Measurements from ENCODE around the gene AQR. TPM values are rescaled to one million over a fixed set of nuclear protein-coding genes. Genes with fewer than 3 reads are reported as not detected.

Gene AQR
- total RNA-seq, 1 experiment from 2014 or later: 26.1 TPM

- no peak for TF ChIP-seq EZH2 (IDR thresholded peaks at IDR 0.05; ENCODE audit: low read length, unreplicated experiment)
- no peak for TF ChIP-seq EZH2phosphoT487 (IDR thresholded peaks at IDR 0.05; ENCODE audit: borderline replicate concordance, low read length)
- TF ChIP-seq CTCF (conservative IDR thresholded peaks at IDR 0.05; ENCODE audit: low read depth, low read length): no peak
- H3K4me2 ChIP-seq (ENCODE audit: low read length): no peak overlapping the region
- no peaks in the 10 kb centered on the region for H4K20me1 ChIP-seq (ENCODE audit: low read length)
- H3K9ac ChIP-seq (ENCODE audit: low read length): no peak overlapping the region
- no peaks in the 10 kb centered on the region for H3K9me2 ChIP-seq (replicated peaks; ENCODE audit: low read length)
- intact Hi-C loops (cut with micrococcal nuclease): loop anchor here (10.0 kb wide), 1 partner anchor 101 kb away; no protein-coding TSS in a partner anchor
- ChIA-PET CTCF (no interaction called here), POLR2A (ENCODE audit: unreplicated experiment) (no interaction called here)
- DNase-seq (no peak), ATAC-seq (no peak)
- H3K4me1 ChIP-seq (ENCODE audit: insufficient read depth, low read length): no peaks in the 10 kb centered on the region
- H3F3A ChIP-seq (ENCODE audit: low read length, unreplicated experiment): no peaks in the 10 kb centered on the region
- no peaks in the 10 kb centered on the region for H3K79me2 ChIP-seq (ENCODE audit: low read length)
- no peak overlapping the region for H2AFZ ChIP-seq (ENCODE audit: low read length)
- BruUV-seq (replicated peaks): no TSS peak
- H3K27me3 ChIP-seq (ENCODE audit: low read length): no peaks in the 10 kb centered on the region
- no peak overlapping the region for H3K27ac ChIP-seq (ENCODE audit: low read length)
- H3K36me3 ChIP-seq (ENCODE audit: low read depth, low read length): no peaks in the 10 kb centered on the region
- H3K4me3 ChIP-seq (ENCODE audit: low read length): no peak overlapping the region
- H3K9me3 ChIP-seq (ENCODE audit: low read length): no peaks in the 10 kb centered on the region
Measured at GRCh38 chr15:34804113-34804512, 165.4 kb downstream of the AQR start.

GRCh38 chr15:34802803-34803750 lies 166.5 kb downstream of the AQR start:
- H3K4me2 ChIP-seq (ENCODE audit: low read length): no peak overlapping the region
- no TSS peak for BruUV-seq (replicated peaks)
- H2AFZ ChIP-seq (ENCODE audit: low read length): no peak overlapping the region
- H3K9me3 ChIP-seq (ENCODE audit: low read length): no peaks in the 10 kb centered on the region
- intact Hi-C loops (cut with micrococcal nuclease): loop anchor here (10.0 kb wide), 1 partner anchor 102 kb away; no protein-coding TSS in a partner anchor
- no peak overlapping the region for H3K9ac ChIP-seq (ENCODE audit: low read length)
- H3K27ac ChIP-seq (ENCODE audit: low read length): no peak overlapping the region
- no peaks in the 10 kb centered on the region for H3K9me2 ChIP-seq (replicated peaks; ENCODE audit: low read length)
- no peak for ATAC-seq
- H3K36me3 ChIP-seq (ENCODE audit: low read depth, low read length): no peaks in the 10 kb centered on the region
- H3K4me1 ChIP-seq (ENCODE audit: insufficient read depth, low read length): no peaks in the 10 kb centered on the region
- no peak overlapping the region for H3K4me3 ChIP-seq (ENCODE audit: low read length)
- H3K27me3 ChIP-seq (ENCODE audit: low read length): no peaks in the 10 kb centered on the region
- H3F3A ChIP-seq (ENCODE audit: low read length, unreplicated experiment): no peaks in the 10 kb centered on the region
- H3K79me2 ChIP-seq (ENCODE audit: low read length): no peaks in the 10 kb centered on the region
- no peak for DNase-seq
- POLR2A ChIA-PET (ENCODE audit: unreplicated experiment): no interaction called here
- no peak for TF ChIP-seq CTCF (conservative IDR thresholded peaks at IDR 0.05; ENCODE audit: low read depth, low read length)
- TF ChIP-seq EZH2phosphoT487 (IDR thresholded peaks at IDR 0.05; ENCODE audit: borderline replicate concordance, low read length): no peak
- no peak for TF ChIP-seq EZH2 (IDR thresholded peaks at IDR 0.05; ENCODE audit: low read length, unreplicated experiment)
- CTCF ChIA-PET: no interaction called here
- no peaks in the 10 kb centered on the region for H4K20me1 ChIP-seq (ENCODE audit: low read length)

GRCh38 chr15:34802371-34802770 lies 167.2 kb downstream of the AQR start:
- ChIA-PET CTCF (no interaction called here), POLR2A (ENCODE audit: unreplicated experiment) (no interaction called here)
- TF ChIP-seq EZH2 (IDR thresholded peaks at IDR 0.05; ENCODE audit: low read length, unreplicated experiment) (no peak), EZH2phosphoT487 (IDR thresholded peaks at IDR 0.05; ENCODE audit: borderline replicate concordance, low read length) (no peak), CTCF (conservative IDR thresholded peaks at IDR 0.05; ENCODE audit: low read depth, low read length) (no peak)
- H3K9me3 ChIP-seq (ENCODE audit: low read length): no peaks in the 10 kb centered on the region
- no peak overlapping the region for H3K27ac ChIP-seq (ENCODE audit: low read length)
- H3K36me3 ChIP-seq (ENCODE audit: low read depth, low read length): no peaks in the 10 kb centered on the region
- DNase-seq (no peak), ATAC-seq (no peak)
- BruUV-seq (replicated peaks): no TSS peak
- H3K9me2 ChIP-seq (replicated peaks; ENCODE audit: low read length): no peaks in the 10 kb centered on the region
- no peak overlapping the region for H3K4me3 ChIP-seq (ENCODE audit: low read length)
- no peak overlapping the region for H3K9ac ChIP-seq (ENCODE audit: low read length)
- no peaks in the 10 kb centered on the region for H3K4me1 ChIP-seq (ENCODE audit: insufficient read depth, low read length)
- peaks cover 5% of the 10 kb centered on the region; the same call in 1 of the 2 replicates for H3K27me3 ChIP-seq (ENCODE audit: low read length)
- H2AFZ ChIP-seq (ENCODE audit: low read length): no peak overlapping the region
- intact Hi-C loops (cut with micrococcal nuclease): loop anchor here (10.0 kb wide), 1 partner anchor 102 kb away; no protein-coding TSS in a partner anchor
- H3F3A ChIP-seq (ENCODE audit: low read length, unreplicated experiment): no peaks in the 10 kb centered on the region
- no peaks in the 10 kb centered on the region for H3K79me2 ChIP-seq (ENCODE audit: low read length)
- no peak overlapping the region for H3K4me2 ChIP-seq (ENCODE audit: low read length)
- no peaks in the 10 kb centered on the region for H4K20me1 ChIP-seq (ENCODE audit: low read length)

Data from PC-3 (cell line).